Spleen (tissue), 13 donors: Measurements from ENCODE around the gene SLC39A5. TPM values are rescaled to one million over a fixed set of nuclear protein-coding genes. Genes with fewer than 3 reads are reported as not detected.

Experiments
- DNase-seq: peaks from one replicate; pipeline ENCODE4 v3.0.0-alpha.2; 2020
- H3K27ac ChIP-seq, 8 donors: fragments of 200-600 bp; sonication (generic) in 7 of 8; 1 replicate in 4 of 8; 2 replicates in 4 of 8; pipeline versions ENCODE4 v1.5.0 to v1.8.0; 2016 to 2021; ENCODE audit warnings: inconsistent platforms in 4 of 8, mild to moderate bottlenecking in 4 of 8, moderate library complexity in 1 of 8
- H3K27me3 ChIP-seq, 7 donors: fragments of 200-600 bp; sonication (generic) in 6 of 7; replicated peaks in 1 of 7; 1 replicate in 4 of 7; 2 replicates in 3 of 7; pipeline versions ENCODE4 v1.5.0 to v1.8.0; 2016 to 2021; ENCODE audit warnings: inconsistent platforms in 3 of 7, mild to moderate bottlenecking in 1 of 7
- H3K36me3 ChIP-seq, 6 donors: fragments of 200-600 bp; sonication (generic) in 5 of 6; 1 replicate in 4 of 6; 2 replicates in 2 of 6; pipeline versions ENCODE4 v1.5.0 to v1.8.0; 2016 to 2021; ENCODE audit warnings: inconsistent platforms in 2 of 6
- H3K4me1 ChIP-seq, 6 donors: fragments of 200-600 bp; sonication (generic) in 5 of 6; 1 replicate in 3 of 6; 2 replicates in 3 of 6; pipeline versions ENCODE4 v1.5.0 to v1.8.0; 2016 to 2021; ENCODE audit warnings: inconsistent platforms in 3 of 6
- H3K4me3 ChIP-seq, 8 donors: fragments of 200-600 bp; sonication (generic) in 7 of 8; 1 replicate in 4 of 8; 2 replicates in 4 of 8; pipeline versions ENCODE4 v1.5.0 to v1.8.0; 2016 to 2021; ENCODE audit warnings: inconsistent platforms in 4 of 8, mild to moderate bottlenecking in 4 of 8, moderate library complexity in 2 of 8
- H3K9me3 ChIP-seq, 8 donors: fragments of 200-600 bp; sonication (generic) in 7 of 8; 1 replicate in 4 of 8; 2 replicates in 4 of 8; pipeline versions ENCODE4 v1.5.0 to v1.8.0; 2016 to 2021; ENCODE audit warnings: inconsistent platforms in 4 of 8
- CTCF ChIP-seq, 11 experiments: fragments of 200-600 bp in 7 of 11; fragments of 450-650 bp in 4 of 11; sonication (generic) in 4 of 11; IDR thresholded peaks in 8 of 11; conservative IDR thresholded peaks in 3 of 11; 1 replicate in 7 of 11; 2 replicates in 4 of 11; pipeline versions ENCODE4 v1.4.0 to v1.8.0; 2016 to 2021; ENCODE audit warnings: antibody characterized with exemption in 11 of 11, inconsistent platforms in 4 of 11, mild to moderate bottlenecking in 1 of 11
- POLR2A ChIP-seq, 3 donors: fragments of 450-650 bp; IDR thresholded peaks; one replicate each; pipeline ENCODE4 v1.5.1; 2017; ENCODE audit warnings: antibody characterized with exemption in 3 of 3, mild to moderate bottlenecking in 1 of 3
- POLR2AphosphoS5 ChIP-seq, 3 donors: sonication (generic); formaldehyde crosslinking; IDR thresholded peaks; one replicate each; pipeline ENCODE4 v1.5.1; 2017; ENCODE audit warnings: antibody characterized with exemption in 3 of 3
- WGBS, 5 donors: extraction: QIAGEN DNeasy Blood & Tissue Kit in 3 of 5; methylation state at CpG; one replicate each; pipeline versions ENCODE4 v1.1.5 to v1.1.7; 2013 to 2018; 5-methylcytosine and 5-hydroxymethylcytosine counted together
- intact Hi-C: fragments of 100-400 bp; cut with DNase I; formaldehyde crosslinking; loops from one replicate; pipeline ENCODE4 v1.15.0; 2023; ENCODE audit warnings: low total_unique reads
- long read RNA-seq, 2 donors: transcript quantifications; one replicate each; lab custom pipeline, GENCODE V29; 2026
- polyA plus RNA-seq, 3 donors: library from polyadenylated mRNA; stranded (reverse); fragments of 200-250 nt; gene quantifications; one replicate each; pipeline ENCODE4 v1.2.1, GENCODE V29; 2013
- total RNA-seq, 7 donors: library from RNA; depleted of rRNA in 3 of 7; stranded (reverse); fragments of >200 nt in 3 of 7; fragmentation: NEBNext Ultra II Directional in 4 of 7; extraction: Animal tissue kit (Norgen Biotek cat#: 25700) in 4 of 7; gene quantifications; one replicate each; pipeline versions ENCODE4 v1.1.0 to v1.2.1, GENCODE V29; 2016 to 2021
- donor health status: healthy with polysubstance abuse.
- donor health status: DM: no; HTN: no; CAD: no; lungs with moderate emphysema.
- donor health status: DM: no; HTN: no; CAD: no.
- donor health status: Bipolar disorder and iron deficiency.
- donor health status: healthy.
- donor health status: DM: no; HTN: no; CAD: no.
- donor health status: DM: yes; HTN: yes; CAD: no.

Gene SLC39A5
- total RNA-seq, result 1 to 10 TPM in 1 of 7 donors, under 1 TPM in 2, not detected in 4; 0.44 to 1.3 (median 0.92) TPM
- polyA plus RNA-seq, result under 1 TPM; 0.18 to 0.63 (median 0.22) TPM
- long read RNA-seq, donor 1, partial matches to known transcripts, result 6 of 6 reads
- long read RNA-seq, donor 1, other reads (novel, unspliced or antisense), result 0 of 6 reads
- long read RNA-seq, donor 2, partial matches to known transcripts, result 6 of 8 reads
- long read RNA-seq, donor 2, other reads (novel, unspliced or antisense), result 0 of 8 reads

- Histone ChIP-seq H3K4me1 (peaks cover 2 to 10% (median 5%) of the 10 kb centered on the region in 6 donors), H3K9me3 (no peaks in the 10 kb centered on the region), H3K36me3 (peaks cover 0 to 38% (median 7%) of the 10 kb centered on the region in 6 donors), H3K4me3 (no peak within 1 kb of the TSS), H3K27ac (no peak within 1 kb of the TSS), H3K27me3 (no peaks in the 10 kb centered on the region)
- TF ChIP-seq POLR2AphosphoS5 (IDR thresholded peaks at IDR 0.05), result no peak
- intact Hi-C loops, result no loop called here
- 64 to 71% (median 66%) methylated on average over 4 of the region's 4 CpGs for WGBS, 5 donors
- no peak for DNase-seq
Measured at GRCh38 chr12:56229916-56230431, at the start of gene SLC39A5. TSS of gene SLC39A5 (plus strand) at chr12:56230051. CDS start at chr12:56231275, 1,224 bp downstream.

GRCh38 chr12:56186957-56187356, 42.9 kb upstream of the SLC39A5 start:
- H3K4me3 ChIP-seq, result no peak overlapping the region
- peaks cover 22 to 50% (median 32%) of the 10 kb centered on the region in 6 donors for H3K4me1 ChIP-seq
- WGBS, 5 donors, result 32 to 44% (median 40%) methylated on average over 2 of the region's 2 CpGs
- TF ChIP-seq POLR2AphosphoS5 (IDR thresholded peaks at IDR 0.05) (no peak), POLR2A (IDR thresholded peaks at IDR 0.05) (no peak), CTCF (IDR thresholded peaks at IDR 0.05 in 8 of 11, conservative IDR thresholded peaks at IDR 0.05 in 3 of 11) (no peak)
- H3K27ac ChIP-seq, result peak overlapping the region in 2 of 8 donors; percentile 94
- intact Hi-C loops, result no loop called here
- peaks cover 0 to 51% (median 46%) of the 10 kb centered on the region in 6 donors for H3K36me3 ChIP-seq
- DNase-seq, result no peak
- no peaks in the 10 kb centered on the region for H3K27me3 ChIP-seq
- H3K9me3 ChIP-seq, result no peaks in the 10 kb centered on the region

GRCh38 chr12:56188131-56188777, 41.6 kb upstream of the SLC39A5 start:
- peak overlapping the region; percentile 80 to 96 (median 94) for H3K27ac ChIP-seq
- TF ChIP-seq POLR2A (IDR thresholded peaks at IDR 0.05) (no peak), POLR2AphosphoS5 (IDR thresholded peaks at IDR 0.05) (no peak), CTCF (IDR thresholded peaks at IDR 0.05 in 8 of 11, conservative IDR thresholded peaks at IDR 0.05 in 3 of 11) (no peak)
- peaks cover 0 to 38% (median 34%) of the 10 kb centered on the region in 6 donors for H3K36me3 ChIP-seq
- peak overlapping the region; percentile 57 to 94 (median 84) for H3K4me3 ChIP-seq
- DNase-seq, result no peak
- H3K9me3 ChIP-seq, result no peaks in the 10 kb centered on the region
- 9 to 14% (median 10%) methylated on average over 9 to 10 of the region's 10 CpGs for WGBS, 5 donors
- intact Hi-C loops, result loop anchor here (2.0 kb wide), 1 partner anchor 61 kb away; no protein-coding TSS in a partner anchor
- no peaks in the 10 kb centered on the region for H3K27me3 ChIP-seq
- H3K4me1 ChIP-seq, result peaks cover 22 to 54% (median 34%) of the 10 kb centered on the region in 6 donors

GRCh38 chr12:56188778-56189098, 41.1 kb upstream of the SLC39A5 start:
- Histone ChIP-seq H3K27me3 (no peaks in the 10 kb centered on the region), H3K27ac (peak overlapping the region; percentile 80 to 96 (median 94)), H3K4me3 (peak overlapping the region; percentile 57 to 94 (median 84)), H3K4me1 (peaks cover 22 to 58% (median 35%) of the 10 kb centered on the region in 6 donors), H3K36me3 (peaks cover 0 to 33% (median 29%) of the 10 kb centered on the region in 6 donors), H3K9me3 (no peaks in the 10 kb centered on the region)
- WGBS, 5 donors, result 0 to 2% (median 1%) methylated on average over 15 to 17 of the region's 17 CpGs
- TF ChIP-seq POLR2A (IDR thresholded peaks at IDR 0.05) (no peak), POLR2AphosphoS5 (IDR thresholded peaks at IDR 0.05) (no peak), CTCF (IDR thresholded peaks at IDR 0.05 in 8 of 11, conservative IDR thresholded peaks at IDR 0.05 in 3 of 11) (no peak)
- peak; percentile 87 for DNase-seq
- intact Hi-C loops, result loop anchor here (2.0 kb wide), 1 partner anchor 62 kb away; no protein-coding TSS in a partner anchor
